Measurements from ENCODE around the gene NR1D1. TPM values are rescaled to one million over a fixed set of nuclear protein-coding genes. Genes with fewer than 3 reads are reported as not detected.

Gene NR1D1
- polyA plus RNA-seq, 1 of the 3 experiments (the other 2 are of a cell fraction): 6.5 TPM

DNA sequence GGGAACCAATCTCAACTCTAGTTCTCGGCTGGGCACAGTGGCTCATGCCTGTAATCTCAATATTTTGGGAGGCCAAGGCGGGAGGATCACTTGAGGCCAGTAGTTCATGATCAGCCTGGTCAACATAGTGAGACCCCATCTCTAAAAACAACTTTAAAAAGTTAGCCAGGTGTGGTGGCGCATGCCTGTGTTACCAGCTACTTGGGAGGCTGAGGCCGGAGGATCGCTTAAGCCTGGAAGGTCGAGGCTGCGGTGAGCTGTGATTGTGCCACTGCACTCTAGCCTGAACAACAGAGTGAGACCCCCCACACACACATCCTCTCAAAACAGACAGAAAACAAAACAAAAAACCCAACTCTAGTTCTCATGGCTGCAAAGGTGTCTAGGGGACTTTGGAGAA lies 32.7 kb downstream of the NR1D1 start:
- H3K79me2 ChIP-seq (ENCODE audit: insufficient read depth): peaks cover 60% of the 10 kb centered on the region; the same call in 1 of the 2 replicates
- H3K4me2 ChIP-seq: peak overlapping the region; percentile 81
- ChIA-PET CTCF (interaction anchor here (1.7 to 12.8 kb wide), 3 partner anchors 6 to 53 kb away, joined by 4 to 160 read pairs (median 100); no protein-coding TSS in a partner anchor), POLR2A (interaction anchor here (1.8 kb wide), 1 partner anchor 46 kb away, joined by 7 read pairs; no protein-coding TSS in a partner anchor)
- peaks cover 61 to 76% of the 10 kb centered on the region in 2 experiments for H3K4me1 ChIP-seq (ENCODE audit: control insufficient read depth in 1 of 2, insufficient read depth in 2 of 2, low read depth in 1 of 2, low read length in 1 of 2)
- no peaks in the 10 kb centered on the region for H3K9me3 ChIP-seq
- H3K36me3 ChIP-seq (replicated peaks in 1 of 2; ENCODE audit: control insufficient read depth in 1 of 2, insufficient read depth in 2 of 2, low read length in 1 of 2): no peaks in the 10 kb centered on the region
- WGBS (ENCODE audit: low lambda C conversion rate): 99% methylated on average over 7 of the region's 7 CpGs
- no peak for TF ChIP-seq SMC3 (IDR thresholded peaks at IDR 0.05; ENCODE audit: low read depth, low read length)
- TF ChIP-seq, protein P1, sequence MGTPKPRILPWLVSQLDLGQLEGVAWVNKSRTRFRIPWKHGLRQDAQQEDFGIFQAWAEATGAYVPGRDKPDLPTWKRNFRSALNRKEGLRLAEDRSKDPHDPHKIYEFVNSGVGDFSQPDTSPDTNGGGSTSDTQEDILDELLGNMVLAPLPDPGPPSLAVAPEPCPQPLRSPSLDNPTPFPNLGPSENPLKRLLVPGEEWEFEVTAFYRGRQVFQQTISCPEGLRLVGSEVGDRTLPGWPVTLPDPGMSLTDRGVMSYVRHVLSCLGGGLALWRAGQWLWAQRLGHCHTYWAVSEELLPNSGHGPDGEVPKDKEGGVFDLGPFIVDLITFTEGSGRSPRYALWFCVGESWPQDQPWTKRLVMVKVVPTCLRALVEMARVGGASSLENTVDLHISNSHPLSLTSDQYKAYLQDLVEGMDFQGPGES (IDR thresholded peaks at IDR 0.05; ENCODE audit: low read depth, low read length): no peak
- TF ChIP-seq, protein P2, sequence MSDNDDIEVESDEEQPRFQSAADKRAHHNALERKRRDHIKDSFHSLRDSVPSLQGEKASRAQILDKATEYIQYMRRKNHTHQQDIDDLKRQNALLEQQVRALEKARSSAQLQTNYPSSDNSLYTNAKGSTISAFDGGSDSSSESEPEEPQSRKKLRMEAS (IDR thresholded peaks at IDR 0.05; ENCODE audit: low read depth): no peak
- no peak for TF ChIP-seq YY1 (IDR thresholded peaks at IDR 0.05; ENCODE audit: low read depth)
- TF ChIP-seq TAF1 (IDR thresholded peaks at IDR 0.05; ENCODE audit: borderline replicate concordance, low read depth, low read length): no peak
- TF ChIP-seq TCF12 (IDR thresholded peaks at IDR 0.05): no peak
- no peak for TF ChIP-seq CTCF (IDR thresholded peaks at IDR 0.05)
- no peak for TF ChIP-seq ZBTB33 (IDR thresholded peaks at IDR 0.05; ENCODE audit: borderline replicate concordance, low read depth)
- no peak for TF ChIP-seq POLR2AphosphoS5 (IDR thresholded peaks at IDR 0.05; ENCODE audit: low read depth, low read length)
- TF ChIP-seq EZH2phosphoT487 (IDR thresholded peaks at IDR 0.05; ENCODE audit: borderline replicate concordance, low read depth): no peak
- TF ChIP-seq EP300 (IDR thresholded peaks at IDR 0.05; ENCODE audit: borderline replicate concordance in 1 of 2, low read depth in 1 of 2, low read length in 1 of 2): no peak
- TF ChIP-seq NRF1 (IDR thresholded peaks at IDR 0.05; ENCODE audit: low read depth, low read length): no peak
- TF ChIP-seq RFX5 (IDR thresholded peaks at IDR 0.05; ENCODE audit: low read length): no peak
- TF ChIP-seq JUND (IDR thresholded peaks at IDR 0.05): no peak
- TF ChIP-seq FOSL2 (IDR thresholded peaks at IDR 0.05; ENCODE audit: borderline replicate concordance, low read depth): no peak
- TF ChIP-seq TEAD4 (IDR thresholded peaks at IDR 0.05; ENCODE audit: borderline replicate concordance, insufficient read depth): no peak
- no peak for TF ChIP-seq FOXM1 (IDR thresholded peaks at IDR 0.05; ENCODE audit: low read depth)
- no peak for TF ChIP-seq MXI1 (IDR thresholded peaks at IDR 0.05; ENCODE audit: low read depth, low read length)
- TF ChIP-seq NFIC (IDR thresholded peaks at IDR 0.05; ENCODE audit: borderline replicate concordance): no peak
- peaks cover 13% of the 10 kb centered on the region for H3F3A ChIP-seq (replicated peaks; ENCODE audit: insufficient read depth)
- 0 out of 2 replicates have a peak, but pooled peaks cover 3% of the 10 kb centered on the region for H4K20me1 ChIP-seq (ENCODE audit: insufficient read depth)
- no peak for DNase-seq
- H3K27me3 ChIP-seq (ENCODE audit: insufficient read depth): no peaks in the 10 kb centered on the region
- peak overlapping the region in 1 of 2 experiments; percentile 72; a peak in 1 of 4 replicates for H3K27ac ChIP-seq (ENCODE audit: low read depth in 2 of 2, low read length in 1 of 2)
- no peaks in the 10 kb centered on the region for H3K9me2 ChIP-seq
- no peak overlapping the region for H2AFZ ChIP-seq (ENCODE audit: low read depth)
- no peak overlapping the region for H3K9ac ChIP-seq
- H3K4me3 ChIP-seq (ENCODE audit: low read depth in 2 of 2, low read length in 1 of 2): no peak overlapping the region
